ENCODE results near the gene TINAG. TPM values are rescaled to one million over a fixed set of nuclear protein-coding genes. Genes with fewer than 3 reads are reported as not detected.
"Not testable (repeated sequence)": the region's sequence is repeated elsewhere in the genome, so short reads cannot be mapped to it uniquely, and the experiment has no call there.

TINAG gene
- total RNA-seq, 1 donor from 2014 or later = not detected

GRCh38 chr6:54310377-54311152, 2.3 kb downstream of the TINAG start:
- no peak for DNase-seq

GRCh38 chr6:54315656-54316055, 7.4 kb downstream of the TINAG start:
- no peak for DNase-seq

GRCh38 chr6:54320871-54321270, 12.6 kb downstream of the TINAG start:
- DNase-seq = no peak

GRCh38 chr6:54327631-54328030, 19.4 kb downstream of the TINAG start:
- DNase-seq = no peak

GRCh38 chr6:54331571-54331970, 23.3 kb downstream of the TINAG start:
- not testable (repeated sequence) for DNase-seq

GRCh38 chr6:54335871-54336270, 27.6 kb downstream of the TINAG start:
- DNase-seq = peak; percentile 97

GRCh38 chr6:54353975-54354374, 45.7 kb downstream of the TINAG start:
- no peak for DNase-seq

- no peak for DNase-seq
Measured at GRCh38 chr6:54354608-54355007, 46.4 kb downstream of the TINAG start.

GRCh38 chr6:54357141-54357540, 48.9 kb downstream of the TINAG start:
- no peak for DNase-seq

- no peak for DNase-seq
Measured at GRCh38 chr6:54361188-54361587, 52.9 kb downstream of the TINAG start.

- no peak for DNase-seq
Measured at GRCh38 chr6:54361734-54362133, 53.5 kb downstream of the TINAG start.

GRCh38 chr6:54366667-54367327, 58.6 kb downstream of the TINAG start:
- DNase-seq = peak; percentile 42

- DNase-seq = no peak
Measured at GRCh38 chr6:54377776-54378175, 69.5 kb downstream of the TINAG start.

GRCh38 chr6:54386295-54386694, 78.1 kb downstream of the TINAG start:
- no peak for DNase-seq

- peak; percentile 44 for DNase-seq
Measured at GRCh38 chr6:54390362-54390761, 82.1 kb downstream of the TINAG start.

GRCh38 chr6:54391577-54391976, 83.3 kb downstream of the TINAG start:
- DNase-seq = no peak

GRCh38 chr6:54403096-54403495, 94.9 kb downstream of the TINAG start:
- no peak for DNase-seq

- no peak for DNase-seq
Measured at GRCh38 chr6:54404791-54405190, 96.5 kb downstream of the TINAG start.

GRCh38 chr6:54411767-54412166, 103.5 kb downstream of the TINAG start:
- no peak for DNase-seq

GRCh38 chr6:54415517-54415916, 107.3 kb downstream of the TINAG start:
- no peak for DNase-seq

GRCh38 chr6:54419885-54420284, 111.6 kb downstream of the TINAG start:
- peak; percentile 49 for DNase-seq

GRCh38 chr6:54426995-54427394, 118.8 kb downstream of the TINAG start:
- DNase-seq = no peak

GRCh38 chr6:54427396-54427937, 119.2 kb downstream of the TINAG start:
- DNase-seq = no peak

GRCh38 chr6:54428431-54428830, 120.2 kb downstream of the TINAG start:
- no peak for DNase-seq

Data from dermis blood vessel endothelial cell (primary cell).